ENCODE data around the gene C1GALT1. TPM values are rescaled to one million over a fixed set of nuclear protein-coding genes. Genes with fewer than 3 reads are reported as not detected.

The C1GALT1 gene
- total and polyA plus RNA-seq, 2 experiments from 2014 or later = 38.7 to 71.8 TPM

GRCh38 chr7:7178081-7178480 is 4.3 kb upstream of the C1GALT1 start:
- 77% methylated on average over 2 of the region's 2 CpGs for WGBS (ENCODE audit: low lambda C conversion rate, missing lambda C conversion rate)
- H3K4me3 ChIP-seq = no peak overlapping the region

GRCh38 chr7:7178906-7179305 is 3.4 kb upstream of the C1GALT1 start:
- H3K27me3 ChIP-seq = no peaks in the 10 kb centered on the region
- H3K4me1 ChIP-seq (ENCODE audit: insufficient read depth) = peaks cover 15% of the 10 kb centered on the region
- no peaks in the 10 kb centered on the region for H4K20me1 ChIP-seq (ENCODE audit: insufficient read depth, poor library complexity, severe bottlenecking)
- WGBS (ENCODE audit: low lambda C conversion rate, missing lambda C conversion rate) = 96% methylated on average over 1 of the region's 1 CpG
- no peaks in the 10 kb centered on the region for H3K36me3 ChIP-seq (replicated peaks; ENCODE audit: insufficient read depth, low read depth)
- H2AFZ ChIP-seq = no peak overlapping the region
- H3K9me2 ChIP-seq (replicated peaks; ENCODE audit: insufficient read depth) = no peaks in the 10 kb centered on the region
- H3K4me2 ChIP-seq = no peak overlapping the region
- H3K4me3 ChIP-seq = no peak overlapping the region
- H3K79me2 ChIP-seq = peaks cover 7% of the 10 kb centered on the region
- DNase-seq (ENCODE audit: low spot score) = no peak
- TF ChIP-seq EZH2 (IDR thresholded peaks at IDR 0.05; ENCODE audit: borderline replicate concordance) (no peak), EZH2phosphoT487 (IDR thresholded peaks at IDR 0.05; ENCODE audit: low read depth, severe bottlenecking, unreplicated experiment) (no peak), CTCF (IDR thresholded peaks at IDR 0.05; ENCODE audit: poor library complexity) (no peak)
- peak overlapping the region; percentile 9 for H3K27ac ChIP-seq
- no peaks in the 10 kb centered on the region for H3K9me3 ChIP-seq (ENCODE audit: low read depth)

More at GRCh38 chr7:7178081-7178480, 4.3 kb upstream of the C1GALT1 start:
- H4K20me1 ChIP-seq (ENCODE audit: insufficient read depth, poor library complexity, severe bottlenecking) = no peaks in the 10 kb centered on the region
- H3K4me2 ChIP-seq = no peak overlapping the region
- TF ChIP-seq CTCF (IDR thresholded peaks at IDR 0.05; ENCODE audit: poor library complexity) = no peak
- no peak for TF ChIP-seq EZH2phosphoT487 (IDR thresholded peaks at IDR 0.05; ENCODE audit: low read depth, severe bottlenecking, unreplicated experiment)
- no peak for TF ChIP-seq EZH2 (IDR thresholded peaks at IDR 0.05; ENCODE audit: borderline replicate concordance)
- no peaks in the 10 kb centered on the region for H3K36me3 ChIP-seq (replicated peaks; ENCODE audit: insufficient read depth, low read depth)
- H3K27me3 ChIP-seq = no peaks in the 10 kb centered on the region
- H3K9me3 ChIP-seq (ENCODE audit: low read depth) = no peaks in the 10 kb centered on the region
- peaks cover 15% of the 10 kb centered on the region for H3K4me1 ChIP-seq (ENCODE audit: insufficient read depth)
- H3K27ac ChIP-seq = peak overlapping the region; percentile 68
- H3K9me2 ChIP-seq (replicated peaks; ENCODE audit: insufficient read depth) = no peaks in the 10 kb centered on the region
- no peaks in the 10 kb centered on the region for H3K79me2 ChIP-seq
- peak; percentile 28 for DNase-seq (ENCODE audit: low spot score)
- H2AFZ ChIP-seq = no peak overlapping the region

GRCh38 chr7:7180725-7181449 is 1.5 kb upstream of the C1GALT1 start:
- Histone ChIP-seq H4K20me1 (ENCODE audit: insufficient read depth, poor library complexity, severe bottlenecking) (peaks cover 9% of the 10 kb centered on the region), H3K27ac (peak overlapping the region; percentile 96), H3K9me3 (ENCODE audit: low read depth) (no peaks in the 10 kb centered on the region), H3K27me3 (no peaks in the 10 kb centered on the region), H3K79me2 (peaks cover 27% of the 10 kb centered on the region), H3K4me1 (ENCODE audit: insufficient read depth) (peaks cover 15% of the 10 kb centered on the region), H3K4me3 (peak overlapping the region; percentile 65), H3K9me2 (replicated peaks; ENCODE audit: insufficient read depth) (no peaks in the 10 kb centered on the region), H2AFZ (peak overlapping the region; percentile 76), H3K36me3 (replicated peaks; ENCODE audit: insufficient read depth, low read depth) (no peaks in the 10 kb centered on the region), H3K4me2 (peak overlapping the region; percentile 77)
- DNase-seq (ENCODE audit: low spot score) = no peak
- WGBS (ENCODE audit: low lambda C conversion rate, missing lambda C conversion rate) = 93% methylated on average over 8 of the region's 8 CpGs
- TF ChIP-seq CTCF (IDR thresholded peaks at IDR 0.05; ENCODE audit: poor library complexity) (no peak), EZH2phosphoT487 (IDR thresholded peaks at IDR 0.05; ENCODE audit: low read depth, severe bottlenecking, unreplicated experiment) (no peak), EZH2 (IDR thresholded peaks at IDR 0.05; ENCODE audit: borderline replicate concordance) (no peak)

Measured in hepatocyte (in vitro differentiated cells).